Effector memory CD8-positive, alpha-beta T cell (primary cell): ENCODE data around the gene GALNT10.

ENCODE experiments used
- ATAC-seq: fragments of 150-1000 bp; cut with Tn5 transposase; replicated peaks from 2 replicates; pipeline ENCODE4 v1.10.0; 2021; ENCODE audit warnings: mild to moderate bottlenecking, moderate library complexity
- DNase-seq, 3 experiments: peaks; one replicate each; pipeline ENCODE4 v3.0.0; 2021
- H3K27ac Mint-ChIP-seq, 2 donors: one replicate each; pipeline ENCODE4 v1.8.0; 2022; ENCODE audit warnings: mild to moderate bottlenecking in 2 of 2, mixed read lengths in 2 of 2, moderate library complexity in 2 of 2
- H3K27me3 Mint-ChIP-seq, 2 donors: one replicate each; pipeline ENCODE4 v1.8.0; 2022; ENCODE audit warnings: mixed read lengths in 2 of 2
- H3K36me3 Mint-ChIP-seq: one replicate; pipeline ENCODE4 v1.8.0; 2022; ENCODE audit warnings: mild to moderate bottlenecking, moderate library complexity, mixed read lengths; ENCODE audit not compliant: insufficient read depth
- H3K4me1 Mint-ChIP-seq, 2 donors: one replicate each; pipeline ENCODE4 v1.8.0; 2022; ENCODE audit warnings: low read depth in 2 of 2, mixed read lengths in 2 of 2
- H3K4me3 Mint-ChIP-seq, 2 donors: one replicate each; pipeline ENCODE4 v1.8.0; 2022; ENCODE audit warnings: mild to moderate bottlenecking in 2 of 2, mixed read lengths in 2 of 2, moderate library complexity in 2 of 2
- H3K9me3 Mint-ChIP-seq, 2 donors: one replicate each; pipeline ENCODE4 v1.8.0; 2022; ENCODE audit warnings: mixed read lengths in 2 of 2

Gene GALNT10

GRCh38 chr5:154237376-154237743 is 46.8 kb downstream of the GALNT10 start:
- Mint-ChIP-seq H3K4me3 (no peak overlapping the region), H3K4me1 (peaks cover 49 to 53% of the 10 kb centered on the region in 2 donors), H3K27me3 (no peaks in the 10 kb centered on the region), H3K9me3 (no peaks in the 10 kb centered on the region), H3K27ac (peak overlapping the region in 1 of 2 donors; percentile 82), H3K36me3 (no peaks in the 10 kb centered on the region)
- ATAC-seq (no peak), DNase-seq (no peak)

GRCh38 chr5:154237946-154238345 is 47.4 kb downstream of the GALNT10 start:
- Mint-ChIP-seq H3K27me3 (no peaks in the 10 kb centered on the region), H3K4me3 (no peak overlapping the region), H3K27ac (no peak overlapping the region), H3K4me1 (peaks cover 52 to 56% of the 10 kb centered on the region in 2 donors), H3K9me3 (no peaks in the 10 kb centered on the region), H3K36me3 (no peaks in the 10 kb centered on the region)
- ATAC-seq (no peak), DNase-seq (no peak)

GRCh38 chr5:154238776-154239481 is 48.4 kb downstream of the GALNT10 start:
- H3K9me3 Mint-ChIP-seq = no peaks in the 10 kb centered on the region
- peaks cover 51 to 53% of the 10 kb centered on the region in 2 donors for H3K4me1 Mint-ChIP-seq
- H3K27ac Mint-ChIP-seq = peak overlapping the region in 1 of 2 donors; percentile 32

GRCh38 chr5:154240595-154240994 is 50.1 kb downstream of the GALNT10 start:
- peaks cover 50 to 52% of the 10 kb centered on the region in 2 donors for H3K4me1 Mint-ChIP-seq
- DNase-seq (no peak), ATAC-seq (no peak)
- H3K27ac Mint-ChIP-seq = peak overlapping the region in 1 of 2 donors; percentile 29
- no peaks in the 10 kb centered on the region for H3K36me3 Mint-ChIP-seq
- H3K9me3 Mint-ChIP-seq = no peaks in the 10 kb centered on the region
- H3K27me3 Mint-ChIP-seq = no peaks in the 10 kb centered on the region
- H3K4me3 Mint-ChIP-seq = no peak overlapping the region

More at GRCh38 chr5:154238776-154239481, 48.4 kb downstream of the GALNT10 start:
- ATAC-seq (peak; percentile 27), DNase-seq (no peak)
- H3K27me3 Mint-ChIP-seq = no peaks in the 10 kb centered on the region
- H3K36me3 Mint-ChIP-seq = no peaks in the 10 kb centered on the region
- H3K4me3 Mint-ChIP-seq = no peak overlapping the region

GRCh38 chr5:154241021-154241420 is 50.5 kb downstream of the GALNT10 start:
- Mint-ChIP-seq H3K4me1 (peaks cover 46 to 52% of the 10 kb centered on the region in 2 donors), H3K36me3 (no peaks in the 10 kb centered on the region), H3K27ac (peak overlapping the region in 1 of 2 donors; percentile 29), H3K9me3 (no peaks in the 10 kb centered on the region), H3K4me3 (no peak overlapping the region), H3K27me3 (no peaks in the 10 kb centered on the region)
- DNase-seq = no peak
- ATAC-seq = no peak

- Mint-ChIP-seq H3K36me3 (no peaks in the 10 kb centered on the region), H3K4me3 (peak overlapping the region in 1 of 2 donors; percentile 12), H3K27ac (peak overlapping the region; percentile 73 to 89), H3K27me3 (no peaks in the 10 kb centered on the region), H3K4me1 (peaks cover 38 to 41% of the 10 kb centered on the region in 2 donors), H3K9me3 (no peaks in the 10 kb centered on the region)
- DNase-seq (no peak), ATAC-seq (no peak)
Measured at GRCh38 chr5:154242442-154242841, 51.9 kb downstream of the GALNT10 start.

- no peak for DNase-seq
- Mint-ChIP-seq H3K27me3 (no peaks in the 10 kb centered on the region), H3K4me1 (peaks cover 39 to 41% of the 10 kb centered on the region in 2 donors), H3K9me3 (no peaks in the 10 kb centered on the region), H3K27ac (peak overlapping the region; percentile 73 to 89), H3K36me3 (no peaks in the 10 kb centered on the region), H3K4me3 (peak overlapping the region in 1 of 2 donors; percentile 12)
- no peak for ATAC-seq
Measured at GRCh38 chr5:154242964-154243376, 52.4 kb downstream of the GALNT10 start.

- no peaks in the 10 kb centered on the region for H3K36me3 Mint-ChIP-seq
- peak overlapping the region in 1 of 2 donors; percentile 73 for H3K27ac Mint-ChIP-seq
- DNase-seq (no peak), ATAC-seq (no peak)
- peaks cover 41 to 44% of the 10 kb centered on the region in 2 donors for H3K4me1 Mint-ChIP-seq
- H3K4me3 Mint-ChIP-seq = no peak overlapping the region
- H3K9me3 Mint-ChIP-seq = no peaks in the 10 kb centered on the region
- H3K27me3 Mint-ChIP-seq = no peaks in the 10 kb centered on the region
Measured at GRCh38 chr5:154243736-154244135, 53.2 kb downstream of the GALNT10 start.

- no peaks in the 10 kb centered on the region for H3K36me3 Mint-ChIP-seq
- H3K4me3 Mint-ChIP-seq = no peak overlapping the region
- no peaks in the 10 kb centered on the region for H3K9me3 Mint-ChIP-seq
- H3K27me3 Mint-ChIP-seq = no peaks in the 10 kb centered on the region
- peaks cover 39 to 45% of the 10 kb centered on the region in 2 donors for H3K4me1 Mint-ChIP-seq
- ATAC-seq = no peak
- peak overlapping the region in 1 of 2 donors; percentile 87 for H3K27ac Mint-ChIP-seq
- no peak for DNase-seq
Measured at GRCh38 chr5:154244476-154244875, 53.9 kb downstream of the GALNT10 start.

- Mint-ChIP-seq H3K4me3 (no peak overlapping the region), H3K36me3 (no peaks in the 10 kb centered on the region), H3K27me3 (no peaks in the 10 kb centered on the region), H3K4me1 (peaks cover 31 to 45% of the 10 kb centered on the region in 2 donors), H3K27ac (no peak overlapping the region), H3K9me3 (no peaks in the 10 kb centered on the region)
- ATAC-seq (no peak), DNase-seq (no peak)
Measured at GRCh38 chr5:154248691-154249090, 58.2 kb downstream of the GALNT10 start.

- H3K27me3 Mint-ChIP-seq = no peaks in the 10 kb centered on the region
- H3K4me1 Mint-ChIP-seq = peaks cover 28 to 38% of the 10 kb centered on the region in 2 donors
- no peak overlapping the region for H3K27ac Mint-ChIP-seq
- no peaks in the 10 kb centered on the region for H3K9me3 Mint-ChIP-seq
- ATAC-seq (no peak), DNase-seq (no peak)
- no peaks in the 10 kb centered on the region for H3K36me3 Mint-ChIP-seq
- no peak overlapping the region for H3K4me3 Mint-ChIP-seq
Measured at GRCh38 chr5:154249826-154250225, 59.3 kb downstream of the GALNT10 start.

- DNase-seq (no peak), ATAC-seq (no peak)
- H3K9me3 Mint-ChIP-seq = no peaks in the 10 kb centered on the region
- peak overlapping the region in 1 of 2 donors; percentile 22 for H3K27ac Mint-ChIP-seq
- H3K4me3 Mint-ChIP-seq = no peak overlapping the region
- H3K36me3 Mint-ChIP-seq = no peaks in the 10 kb centered on the region
- H3K27me3 Mint-ChIP-seq = no peaks in the 10 kb centered on the region
- peaks cover 34 to 53% of the 10 kb centered on the region in 2 donors for H3K4me1 Mint-ChIP-seq
Measured at GRCh38 chr5:154251529-154251928, 61.0 kb downstream of the GALNT10 start.

GRCh38 chr5:154253807-154254206 is 63.3 kb downstream of the GALNT10 start:
- no peaks in the 10 kb centered on the region for H3K36me3 Mint-ChIP-seq
- H3K4me1 Mint-ChIP-seq = peaks cover 25 to 54% of the 10 kb centered on the region in 2 donors
- no peak for DNase-seq
- ATAC-seq = no peak
- H3K9me3 Mint-ChIP-seq = no peaks in the 10 kb centered on the region
- H3K27ac Mint-ChIP-seq = no peak overlapping the region
- no peaks in the 10 kb centered on the region for H3K27me3 Mint-ChIP-seq
- H3K4me3 Mint-ChIP-seq = no peak overlapping the region

- Mint-ChIP-seq H3K4me3 (no peak overlapping the region), H3K27ac (no peak overlapping the region), H3K4me1 (peaks cover 23 to 44% of the 10 kb centered on the region in 2 donors), H3K9me3 (no peaks in the 10 kb centered on the region), H3K36me3 (no peaks in the 10 kb centered on the region), H3K27me3 (no peaks in the 10 kb centered on the region)
- ATAC-seq (no peak), DNase-seq (no peak)
Measured at GRCh38 chr5:154254896-154255295, 64.4 kb downstream of the GALNT10 start.
